GM21515 (cell line): ENCODE measurements around the gene NGF.

Experiments
- ATAC-seq: cut with Tn5 transposase; IDR thresholded peaks from one replicate; pipeline ENCODE4 v1.9.1; 2021; ENCODE audit not compliant: unreplicated experiment

The NGF gene

DNA sequence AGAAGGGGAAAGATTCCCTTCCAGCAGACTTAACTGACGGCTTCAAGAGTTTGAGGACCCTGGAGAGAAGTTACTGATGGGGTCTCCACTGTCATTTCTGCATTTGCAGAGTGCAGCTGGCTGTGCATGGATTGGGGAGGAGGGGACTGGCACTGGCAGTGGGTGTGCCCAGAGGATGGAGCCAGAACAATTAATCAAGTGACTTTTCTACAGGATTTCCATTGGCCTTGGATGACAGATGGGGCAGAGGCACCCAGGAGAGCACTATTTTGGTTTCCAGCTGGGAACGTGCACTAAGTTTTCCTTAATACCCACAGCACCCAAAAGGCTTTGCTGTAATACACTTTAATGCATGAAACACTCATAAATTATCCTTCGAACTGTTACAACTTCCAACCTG is 1.3 kb downstream of the NGF start:
- ATAC-seq = no peak

DNA sequence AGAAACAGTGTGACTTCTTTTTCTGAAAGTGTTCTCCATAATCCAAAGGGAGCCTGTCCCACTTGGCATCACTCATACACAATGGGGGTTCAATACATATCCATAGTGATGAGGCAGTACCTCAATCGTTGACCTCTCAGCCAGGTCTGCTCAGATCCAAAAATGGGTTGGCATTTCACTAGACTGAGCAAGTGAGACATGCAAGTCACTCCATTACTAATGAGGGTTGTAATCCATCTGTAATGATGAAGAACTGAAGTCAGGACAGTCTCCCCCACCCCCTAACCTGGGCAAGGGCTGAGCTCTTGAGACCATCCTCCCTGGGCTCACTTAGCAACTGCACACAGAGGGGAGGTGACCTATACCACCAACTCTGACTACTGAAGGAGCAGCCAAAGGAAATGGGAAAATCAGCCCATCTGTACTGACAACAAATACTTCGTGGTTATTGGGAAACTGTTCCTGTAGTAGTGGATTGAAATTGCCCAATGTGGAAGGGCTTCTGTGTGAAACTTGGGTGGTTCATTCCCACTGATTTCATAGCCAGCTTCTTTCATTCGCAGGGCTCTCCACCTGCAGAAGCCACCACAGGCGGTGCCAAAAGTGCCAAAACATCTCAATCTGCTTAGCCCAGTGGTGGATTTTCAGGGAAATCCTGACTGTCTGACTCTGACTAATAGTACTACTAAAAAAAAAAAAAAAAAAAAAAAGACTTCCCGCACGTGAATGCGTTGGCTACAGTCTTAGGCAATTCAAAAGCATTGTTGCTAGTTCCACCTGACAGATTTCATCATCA is 5.0 kb downstream of the NGF start:
- ATAC-seq = no peak

- ATAC-seq = no peak
These were observed 6.3 kb downstream of the NGF start for GRCh38 chr1:115331558-115332331.

- ATAC-seq = no peak
These were observed 7.5 kb downstream of the NGF start for GRCh38 chr1:115330480-115331013.

- ATAC-seq = no peak
These were observed 8.1 kb downstream of the NGF start for GRCh38 chr1:115329965-115330364.

- no peak for ATAC-seq
These were observed 10.8 kb downstream of the NGF start for GRCh38 chr1:115327270-115327669.

DNA sequence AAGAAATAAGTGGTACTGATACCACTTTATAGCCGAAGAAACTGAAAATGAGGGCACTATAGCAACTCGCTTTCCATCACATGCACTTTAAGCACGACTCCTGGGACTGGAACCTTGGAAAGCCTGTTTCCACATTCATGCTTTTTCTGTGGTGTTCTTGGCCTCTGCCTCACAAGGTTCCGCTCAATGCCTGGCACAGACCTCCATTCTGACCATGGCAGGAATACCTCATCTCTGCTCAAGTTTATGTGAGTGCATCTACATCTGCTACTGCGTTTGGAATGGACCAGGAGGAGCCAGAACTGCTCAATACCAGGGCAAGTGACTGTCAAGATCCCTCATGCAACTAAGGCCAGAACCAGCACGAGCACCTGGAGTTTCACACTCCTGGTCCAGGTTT is 11.6 kb downstream of the NGF start:
- no peak for ATAC-seq

DNA sequence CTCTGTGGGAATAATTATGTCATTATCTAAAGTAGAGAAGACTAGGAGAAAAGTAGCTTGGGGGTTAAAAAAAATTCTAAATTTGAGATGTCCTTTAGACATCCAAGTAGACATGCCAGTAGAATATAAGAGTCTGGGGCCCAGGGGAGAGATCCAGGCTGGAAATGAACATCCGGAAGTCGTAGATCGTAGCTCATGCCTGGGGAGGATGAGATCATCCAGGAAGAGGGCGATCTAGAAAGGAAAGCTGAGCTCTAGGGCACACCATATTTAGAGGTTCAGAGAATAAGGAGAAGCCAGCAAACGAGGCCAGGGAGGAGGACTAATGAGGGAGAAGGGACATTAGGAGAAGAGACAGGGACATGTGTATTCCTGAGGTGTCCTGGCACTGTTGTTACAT is 12.2 kb downstream of the NGF start:
- no peak for ATAC-seq

DNA sequence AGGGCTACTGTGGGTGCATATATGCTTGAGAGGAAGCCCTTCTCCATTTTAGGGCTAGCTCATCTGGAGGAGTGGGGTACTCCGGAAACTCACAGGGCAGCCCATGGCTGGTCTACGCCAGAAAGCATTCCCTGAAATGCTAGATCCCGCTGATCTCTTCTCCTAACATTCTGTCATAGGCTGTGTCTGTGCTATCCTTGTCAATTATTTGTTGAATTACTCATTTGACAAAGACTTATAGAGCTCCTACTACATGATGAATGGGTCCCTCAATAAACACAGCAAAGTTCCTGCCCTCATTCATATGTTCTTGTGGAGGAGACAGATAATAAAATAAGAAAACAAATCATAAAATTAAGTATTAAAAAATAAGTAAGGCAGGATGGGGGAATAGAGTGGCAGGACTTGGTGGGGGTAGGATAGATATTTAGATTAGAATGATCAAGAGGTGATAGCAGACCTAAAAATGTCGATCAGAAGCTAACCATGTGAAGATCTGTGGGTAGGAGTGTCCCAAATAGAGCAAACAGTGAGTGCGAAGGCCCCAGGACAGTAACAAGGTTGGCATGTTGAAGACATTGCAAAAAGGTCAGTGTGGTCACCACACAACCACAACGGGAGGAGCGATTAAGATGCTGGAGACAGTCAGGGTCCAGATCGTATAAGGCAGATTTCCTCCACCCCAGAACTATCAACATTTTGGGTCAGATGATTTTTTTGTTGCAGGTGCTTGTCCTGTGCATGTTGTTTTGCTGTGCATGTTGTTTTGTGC is 13.2 kb downstream of the NGF start:
- no peak for ATAC-seq

DNA sequence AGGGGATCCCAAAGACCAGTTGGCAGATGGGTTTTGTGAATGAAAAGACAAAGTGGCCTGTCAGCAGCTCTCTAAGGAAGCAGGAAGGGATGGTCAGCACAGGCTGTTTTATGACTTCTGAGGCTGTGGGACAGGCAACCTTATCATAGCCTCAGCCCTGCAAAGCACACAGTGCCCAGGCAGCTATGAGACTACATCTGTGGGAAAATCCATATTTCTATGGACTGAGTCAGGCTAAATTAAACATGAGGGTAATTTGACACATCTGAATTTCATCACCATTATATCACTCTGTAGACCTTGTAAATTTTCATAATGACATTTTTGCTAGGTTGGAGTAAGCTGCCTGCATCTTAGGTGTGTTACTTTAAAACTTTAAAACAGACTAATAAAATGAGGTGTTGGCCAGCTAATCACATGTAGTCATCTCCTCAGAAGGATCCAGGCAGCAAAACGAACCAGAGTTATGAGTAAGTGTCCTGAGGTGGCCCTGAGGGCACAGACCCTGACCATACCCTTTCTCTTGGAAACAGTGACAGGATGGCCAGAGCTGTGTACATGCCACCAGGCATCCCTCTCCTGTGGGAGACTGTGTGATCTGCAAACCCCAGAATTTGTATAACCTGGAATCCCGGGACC is 14.6 kb downstream of the NGF start:
- ATAC-seq = no peak

DNA sequence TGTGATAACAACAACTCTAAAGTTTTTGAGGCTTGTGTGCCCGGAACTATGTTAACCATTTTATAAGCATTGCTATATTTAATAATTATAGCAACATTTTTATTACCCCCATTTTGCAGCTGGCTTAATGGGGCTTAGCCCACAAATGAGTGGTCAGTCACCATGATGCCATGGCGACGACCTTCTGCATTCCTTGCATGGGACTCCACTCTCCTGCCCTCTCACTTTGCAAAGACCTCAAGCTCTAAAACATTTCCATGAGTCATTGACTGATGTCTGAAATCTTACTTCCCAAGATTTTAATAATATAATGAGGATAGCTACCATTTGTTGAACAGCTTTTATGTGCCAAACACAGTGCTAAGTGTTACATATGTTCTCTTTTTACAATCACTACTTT is 15.4 kb downstream of the NGF start:
- no peak for ATAC-seq

DNA sequence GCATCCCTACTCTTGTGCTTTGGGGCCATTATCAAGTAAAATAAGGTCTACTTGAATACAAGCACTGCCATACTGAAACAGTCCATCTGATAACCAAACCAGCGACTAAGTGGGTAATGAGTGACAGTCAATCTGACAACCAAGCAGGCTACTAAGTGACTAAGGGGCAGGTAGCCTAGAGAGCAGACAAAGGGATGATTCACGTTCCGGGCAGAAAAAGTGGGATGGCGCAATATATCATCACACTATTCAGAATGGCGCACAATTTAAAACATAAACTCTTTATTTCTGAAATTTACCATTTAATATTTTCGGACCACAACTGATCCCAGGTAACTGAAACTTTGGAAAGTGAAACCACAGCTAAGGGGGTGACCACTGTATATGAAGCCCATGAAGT is 17.7 kb downstream of the NGF start:
- no peak for ATAC-seq

GRCh38 chr1:115319706-115320105 is 18.3 kb downstream of the NGF start:
- no peak for ATAC-seq

GRCh38 chr1:115317101-115318012 is 20.7 kb downstream of the NGF start:
- ATAC-seq = no peak

GRCh38 chr1:115314765-115315164 is 23.3 kb downstream of the NGF start:
- ATAC-seq = no peak

DNA sequence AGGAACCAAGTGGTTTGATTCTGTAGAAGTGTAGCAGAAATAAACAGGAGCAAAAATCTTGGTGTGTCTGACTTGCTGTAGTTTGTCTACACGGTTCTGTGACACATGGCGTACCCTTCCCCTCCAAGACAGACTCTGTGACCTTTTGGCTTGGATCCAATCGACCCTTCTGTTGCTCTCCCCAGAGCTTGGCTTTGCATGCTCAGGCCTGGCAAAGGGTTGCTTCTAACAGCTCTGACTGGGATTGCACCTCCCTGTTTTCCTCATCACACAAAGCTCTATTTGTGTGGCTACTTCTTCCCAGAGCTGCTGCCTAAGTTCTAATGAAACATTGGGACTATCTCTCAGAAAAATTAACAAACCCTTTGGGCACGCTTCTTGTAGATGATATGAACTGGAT is 24.0 kb downstream of the NGF start:
- ATAC-seq = no peak

DNA sequence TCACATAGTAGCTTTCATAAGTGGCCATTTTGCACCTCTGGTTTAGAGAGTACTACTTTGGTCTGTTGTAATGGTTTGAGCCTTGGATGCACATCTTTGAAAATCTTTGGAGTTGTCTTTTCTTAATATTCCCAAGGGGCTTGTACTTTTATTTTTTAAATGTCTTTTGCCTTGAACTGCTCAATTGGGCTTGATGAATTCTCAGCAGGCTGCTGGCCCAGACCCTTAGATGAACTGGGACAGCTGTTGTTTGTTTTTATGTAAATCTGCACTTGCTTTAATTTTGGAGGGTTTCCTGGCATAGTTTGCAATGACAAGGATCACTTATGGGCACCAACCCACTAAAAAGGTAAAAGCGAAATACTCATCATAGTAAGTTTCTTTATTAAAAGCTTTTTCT is 24.9 kb downstream of the NGF start:
- no peak for ATAC-seq

DNA sequence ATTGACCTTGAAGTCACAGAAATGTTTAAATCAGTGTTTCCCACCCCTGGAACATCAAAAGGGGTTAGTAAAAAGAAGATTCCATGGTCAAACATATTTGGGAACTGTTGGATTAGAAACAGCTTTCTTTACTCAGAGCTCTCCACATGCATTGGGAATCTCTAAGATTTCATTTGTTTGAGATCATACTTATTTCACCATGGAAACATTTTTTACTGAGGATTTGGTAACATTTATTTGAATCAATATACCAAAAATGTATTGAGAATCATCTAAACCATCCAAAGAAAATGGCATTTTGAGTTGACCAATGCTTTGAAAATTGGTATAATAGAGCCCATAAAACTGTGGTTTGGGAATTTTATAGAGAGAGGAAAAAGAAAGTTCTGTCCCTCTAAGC is 25.3 kb downstream of the NGF start:
- no peak for ATAC-seq

DNA sequence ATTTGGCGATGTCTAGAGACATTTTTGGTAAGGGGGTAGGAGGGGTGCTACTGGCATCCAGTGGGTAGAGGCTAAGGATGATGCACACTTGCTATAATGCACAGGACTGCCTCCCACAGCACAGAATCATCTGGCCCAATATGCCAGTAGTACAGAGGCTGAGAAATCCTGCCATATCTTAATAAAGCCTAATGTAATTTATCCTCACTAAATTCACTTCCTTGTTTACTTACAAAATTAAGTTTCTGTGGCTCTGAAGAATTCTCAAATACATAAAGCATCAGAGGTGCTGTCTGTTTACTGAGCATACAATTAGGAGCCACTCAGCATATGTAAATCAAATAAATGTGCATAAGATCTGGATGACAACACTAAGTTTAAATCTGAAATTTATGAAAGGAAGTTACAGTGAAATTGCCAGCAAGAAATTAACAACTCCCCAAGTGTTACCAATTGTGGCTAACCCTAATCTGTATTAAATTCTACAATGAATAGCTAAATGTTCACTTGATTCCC is 26.5 kb downstream of the NGF start:
- no peak for ATAC-seq
